B cell (primary cell): ENCODE data around the gene FFAR4.

Experiments
- EZH2 ChIP-seq: IDR thresholded peaks from 2 replicates; pipeline ENCODE4 v1.6.1; 2012; ENCODE audit warnings: borderline replicate concordance, low read depth, mild to moderate bottlenecking, moderate library complexity, low read length; ENCODE audit not compliant: insufficient read depth, poor library complexity, severe bottlenecking
- TF ChIP-seq, protein P1 (sequence below): fragments of 200-600 bp; IDR thresholded peaks from one replicate; pipeline ENCODE4 v1.8.0; 2022; ENCODE audit warnings: antibody characterized with exemption, mild to moderate bottlenecking

DNA sequence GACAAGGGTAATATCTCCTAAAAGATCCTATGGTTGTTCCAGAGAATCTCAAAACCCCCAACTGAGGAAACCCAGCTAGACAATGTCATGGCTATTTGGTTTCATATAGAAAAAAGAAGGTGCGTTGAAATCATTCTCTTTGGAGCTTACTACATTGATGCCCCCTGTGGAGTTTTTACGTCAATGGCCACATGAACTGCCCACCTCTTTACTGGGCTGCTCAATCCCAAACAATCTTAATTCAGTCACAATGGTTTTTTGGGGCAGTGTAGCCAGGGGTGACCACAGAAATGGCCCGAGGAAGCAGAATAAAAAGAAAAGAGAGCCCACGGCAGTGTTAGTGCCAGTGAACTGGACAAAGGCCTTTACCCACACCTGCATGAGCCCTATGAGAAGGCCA, 26.8 kb downstream of the FFAR4 start:
- TF ChIP-seq, protein P1, sequence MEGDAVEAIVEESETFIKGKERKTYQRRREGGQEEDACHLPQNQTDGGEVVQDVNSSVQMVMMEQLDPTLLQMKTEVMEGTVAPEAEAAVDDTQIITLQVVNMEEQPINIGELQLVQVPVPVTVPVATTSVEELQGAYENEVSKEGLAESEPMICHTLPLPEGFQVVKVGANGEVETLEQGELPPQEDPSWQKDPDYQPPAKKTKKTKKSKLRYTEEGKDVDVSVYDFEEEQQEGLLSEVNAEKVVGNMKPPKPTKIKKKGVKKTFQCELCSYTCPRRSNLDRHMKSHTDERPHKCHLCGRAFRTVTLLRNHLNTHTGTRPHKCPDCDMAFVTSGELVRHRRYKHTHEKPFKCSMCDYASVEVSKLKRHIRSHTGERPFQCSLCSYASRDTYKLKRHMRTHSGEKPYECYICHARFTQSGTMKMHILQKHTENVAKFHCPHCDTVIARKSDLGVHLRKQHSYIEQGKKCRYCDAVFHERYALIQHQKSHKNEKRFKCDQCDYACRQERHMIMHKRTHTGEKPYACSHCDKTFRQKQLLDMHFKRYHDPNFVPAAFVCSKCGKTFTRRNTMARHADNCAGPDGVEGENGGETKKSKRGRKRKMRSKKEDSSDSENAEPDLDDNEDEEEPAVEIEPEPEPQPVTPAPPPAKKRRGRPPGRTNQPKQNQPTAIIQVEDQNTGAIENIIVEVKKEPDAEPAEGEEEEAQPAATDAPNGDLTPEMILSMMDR = no peak
- TF ChIP-seq EZH2 = no peak
